Testis (tissue), 3 donors: Measurements from ENCODE around the gene CREBRF. TPM values are rescaled to one million over a fixed set of nuclear protein-coding genes. Genes with fewer than 3 reads are reported as not detected.
A peak's percentile ranks its signal among the peaks of the same experiment; 100 is the strongest.

Experiments
- DNase-seq: peaks from one replicate; pipeline ENCODE4 v3.0.0-alpha.2; 2019
- H3K27ac ChIP-seq, 2 donors: fragments of 200-600 bp; sonication (generic); one replicate each; pipeline ENCODE4 v1.5.1; 2019
- H3K27me3 ChIP-seq: fragments of 200-600 bp; sonication (generic); one replicate; pipeline ENCODE4 v1.5.1; 2019
- H3K36me3 ChIP-seq: fragments of 200-600 bp; sonication (generic); one replicate; pipeline ENCODE4 v1.5.1; 2017; ENCODE audit warnings: low read depth; ENCODE audit errors: missing control alignments
- H3K4me1 ChIP-seq: fragments of 200-600 bp; sonication (generic); one replicate; pipeline ENCODE4 v1.5.1; 2019
- H3K4me3 ChIP-seq, 2 donors: fragments of 200-600 bp; sonication (generic); one replicate each; pipeline ENCODE4 v1.5.1; 2017 to 2019
- H3K9me3 ChIP-seq: fragments of 200-600 bp; sonication (generic); one replicate; pipeline ENCODE4 v1.5.1; 2017
- POLR2A ChIP-seq: fragments of 450-650 bp; IDR thresholded peaks from one replicate; pipeline ENCODE4 v1.6.1; 2017; ENCODE audit warnings: antibody characterized with exemption, mild to moderate bottlenecking, moderate library complexity
- WGBS, 2 donors: methylation state at CpG; one replicate each; pipeline ENCODE4 v1.1.5; 2018; 5-methylcytosine and 5-hydroxymethylcytosine counted together
- intact Hi-C: fragments of 100-400 bp; cut with DNase I; formaldehyde crosslinking; loops from one replicate; pipeline ENCODE4 v1.15.1; 2023; ENCODE audit warnings: low total_unique reads
- polyA plus RNA-seq: library from polyadenylated mRNA; stranded (reverse); fragments of 350-450 nt; fragmentation: Illumina TruSeq; extraction: RNeasy Lipid Tissue Mini Kit (QIAGEN cat#74804); gene quantifications from one replicate; pipeline ENCODE4 v1.2.3, GENCODE V29; 2014; ENCODE audit warnings: low read depth, low replicate concordance; ENCODE audit not compliant: insufficient read depth
- total RNA-seq, 2 donors: library from RNA; depleted of rRNA; stranded (reverse); fragments of >200 nt; gene quantifications; one replicate each; pipeline ENCODE4 v1.2.3, GENCODE V29; 2016
- TF ChIP-seq, protein P1 (sequence below), 3 experiments: fragments of 450-650 bp in 2 of 3; fragments of 200-600 bp in 1 of 3; sonication (generic) in 1 of 3; IDR thresholded peaks; one replicate each; pipeline ENCODE4 v1.5.1; 2016 to 2019; ENCODE audit warnings: antibody characterized with exemption in 3 of 3, mild to moderate bottlenecking in 2 of 3, moderate library complexity in 1 of 3

Gene CREBRF
- total and polyA plus RNA-seq, 3 donors from 2014 or later: 24.2 to 58.4 (median 55.6) TPM

DNA sequence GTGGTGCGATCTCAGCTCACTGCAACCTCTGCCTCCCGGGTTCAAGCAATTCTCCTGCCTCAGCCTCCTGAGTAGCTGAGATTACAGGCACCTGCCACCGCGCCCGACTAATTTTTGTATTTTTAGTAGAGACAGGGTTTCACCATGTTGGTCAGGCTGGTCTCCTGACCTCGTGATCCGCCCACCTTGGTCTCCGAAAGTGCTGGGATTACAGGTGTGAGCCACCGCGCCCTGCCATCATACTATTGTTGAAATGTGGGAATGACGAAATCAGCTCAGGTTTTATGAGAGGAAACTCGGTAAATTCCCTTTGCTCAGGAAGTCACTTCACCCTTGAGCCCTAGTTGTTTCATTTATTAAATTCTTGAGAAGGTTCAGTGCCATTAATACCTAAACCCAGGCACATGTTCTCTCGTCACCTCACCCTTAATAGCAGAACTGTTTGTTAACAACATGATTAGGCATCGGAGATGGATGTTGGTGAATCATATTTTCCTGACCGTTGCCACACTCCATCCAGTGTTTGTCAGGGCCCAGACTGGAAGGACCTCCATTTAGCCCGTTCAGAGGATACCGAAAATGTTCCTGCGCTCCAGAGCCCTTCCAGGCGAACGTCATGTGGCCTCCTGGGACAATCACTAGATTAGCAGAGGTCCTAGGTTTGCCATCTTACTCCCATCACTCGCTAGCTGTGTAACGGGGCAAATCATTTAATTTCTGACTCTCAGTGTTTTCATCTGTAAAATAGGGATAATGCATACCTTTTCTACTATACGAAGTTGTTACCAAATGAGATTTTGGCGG, 20.0 kb upstream of the CREBRF start:
- Histone ChIP-seq H3K36me3 (no peaks in the 10 kb centered on the region), H3K27ac (peak overlapping the region in 1 of 2 donors; percentile 32), H3K4me1 (peaks cover 14% of the 10 kb centered on the region), H3K27me3 (no peaks in the 10 kb centered on the region), H3K4me3 (no peak overlapping the region), H3K9me3 (no peaks in the 10 kb centered on the region)
- no peak for DNase-seq
- no peak for TF ChIP-seq POLR2A
- TF ChIP-seq, protein P1, sequence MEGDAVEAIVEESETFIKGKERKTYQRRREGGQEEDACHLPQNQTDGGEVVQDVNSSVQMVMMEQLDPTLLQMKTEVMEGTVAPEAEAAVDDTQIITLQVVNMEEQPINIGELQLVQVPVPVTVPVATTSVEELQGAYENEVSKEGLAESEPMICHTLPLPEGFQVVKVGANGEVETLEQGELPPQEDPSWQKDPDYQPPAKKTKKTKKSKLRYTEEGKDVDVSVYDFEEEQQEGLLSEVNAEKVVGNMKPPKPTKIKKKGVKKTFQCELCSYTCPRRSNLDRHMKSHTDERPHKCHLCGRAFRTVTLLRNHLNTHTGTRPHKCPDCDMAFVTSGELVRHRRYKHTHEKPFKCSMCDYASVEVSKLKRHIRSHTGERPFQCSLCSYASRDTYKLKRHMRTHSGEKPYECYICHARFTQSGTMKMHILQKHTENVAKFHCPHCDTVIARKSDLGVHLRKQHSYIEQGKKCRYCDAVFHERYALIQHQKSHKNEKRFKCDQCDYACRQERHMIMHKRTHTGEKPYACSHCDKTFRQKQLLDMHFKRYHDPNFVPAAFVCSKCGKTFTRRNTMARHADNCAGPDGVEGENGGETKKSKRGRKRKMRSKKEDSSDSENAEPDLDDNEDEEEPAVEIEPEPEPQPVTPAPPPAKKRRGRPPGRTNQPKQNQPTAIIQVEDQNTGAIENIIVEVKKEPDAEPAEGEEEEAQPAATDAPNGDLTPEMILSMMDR (IDR thresholded peaks at IDR 0.05): no peak
- intact Hi-C loops: no loop called here
- WGBS, 2 donors: 87 to 90% methylated on average over 24 of the region's 24 CpGs

DNA sequence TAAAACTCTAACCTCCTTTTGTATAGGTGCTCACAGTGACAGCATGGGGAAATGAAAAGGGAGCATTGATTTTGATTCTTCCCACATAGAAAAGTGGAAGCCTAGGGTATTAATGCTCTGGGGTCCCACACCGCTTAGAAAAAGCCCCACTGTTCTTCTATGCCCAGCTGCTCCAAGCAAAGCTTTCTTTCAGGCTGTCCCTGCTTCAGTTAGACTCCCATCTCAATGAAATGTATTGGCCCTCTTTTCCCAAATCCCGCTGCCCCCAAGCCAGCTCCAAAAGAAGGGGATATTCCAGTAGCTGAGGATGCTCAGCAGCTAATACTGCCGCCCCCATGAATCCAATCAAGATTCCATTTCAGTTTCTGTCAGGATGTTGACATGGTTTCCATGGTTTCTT, 17.0 kb upstream of the CREBRF start:
- Histone ChIP-seq H3K4me1 (peaks cover 8% of the 10 kb centered on the region), H3K9me3 (no peaks in the 10 kb centered on the region), H3K27me3 (no peaks in the 10 kb centered on the region), H3K27ac (no peak overlapping the region), H3K4me3 (no peak overlapping the region), H3K36me3 (no peaks in the 10 kb centered on the region)
- intact Hi-C loops: no loop called here
- WGBS, 2 donors: 87 to 95% methylated on average over 3 of the region's 3 CpGs
- DNase-seq: no peak
- no peak for TF ChIP-seq POLR2A
- TF ChIP-seq, protein P1 (IDR thresholded peaks at IDR 0.05): no peak

DNA sequence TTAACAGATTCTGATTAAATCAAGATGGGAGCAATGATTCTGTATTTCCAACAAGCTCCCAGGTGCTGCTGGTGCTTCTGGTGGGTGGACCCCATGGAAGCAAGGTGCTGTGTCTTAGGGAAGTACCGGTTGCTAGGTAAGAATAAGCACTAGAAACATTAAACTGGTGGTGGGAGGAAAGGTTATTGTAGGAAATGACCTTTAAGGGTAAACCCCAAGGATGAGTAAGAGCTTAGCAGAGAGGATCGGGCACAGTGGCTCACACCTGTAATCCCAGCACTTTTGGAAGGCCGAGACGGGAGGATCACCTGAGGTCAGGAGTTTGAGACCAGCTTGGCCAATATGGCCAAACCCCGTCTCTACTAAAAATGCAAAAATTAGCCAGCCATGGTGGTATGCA, 16.2 kb upstream of the CREBRF start:
- TF ChIP-seq, protein P1 (IDR thresholded peaks at IDR 0.05): no peak
- TF ChIP-seq POLR2A: no peak
- Histone ChIP-seq H3K27ac (no peak overlapping the region), H3K27me3 (no peaks in the 10 kb centered on the region), H3K4me3 (no peak overlapping the region), H3K36me3 (no peaks in the 10 kb centered on the region), H3K9me3 (no peaks in the 10 kb centered on the region), H3K4me1 (peaks cover 4% of the 10 kb centered on the region)
- 95% methylated on average over 5 of the region's 5 CpGs for WGBS, 2 donors
- DNase-seq: peak; percentile 2
- intact Hi-C loops: no loop called here

DNA sequence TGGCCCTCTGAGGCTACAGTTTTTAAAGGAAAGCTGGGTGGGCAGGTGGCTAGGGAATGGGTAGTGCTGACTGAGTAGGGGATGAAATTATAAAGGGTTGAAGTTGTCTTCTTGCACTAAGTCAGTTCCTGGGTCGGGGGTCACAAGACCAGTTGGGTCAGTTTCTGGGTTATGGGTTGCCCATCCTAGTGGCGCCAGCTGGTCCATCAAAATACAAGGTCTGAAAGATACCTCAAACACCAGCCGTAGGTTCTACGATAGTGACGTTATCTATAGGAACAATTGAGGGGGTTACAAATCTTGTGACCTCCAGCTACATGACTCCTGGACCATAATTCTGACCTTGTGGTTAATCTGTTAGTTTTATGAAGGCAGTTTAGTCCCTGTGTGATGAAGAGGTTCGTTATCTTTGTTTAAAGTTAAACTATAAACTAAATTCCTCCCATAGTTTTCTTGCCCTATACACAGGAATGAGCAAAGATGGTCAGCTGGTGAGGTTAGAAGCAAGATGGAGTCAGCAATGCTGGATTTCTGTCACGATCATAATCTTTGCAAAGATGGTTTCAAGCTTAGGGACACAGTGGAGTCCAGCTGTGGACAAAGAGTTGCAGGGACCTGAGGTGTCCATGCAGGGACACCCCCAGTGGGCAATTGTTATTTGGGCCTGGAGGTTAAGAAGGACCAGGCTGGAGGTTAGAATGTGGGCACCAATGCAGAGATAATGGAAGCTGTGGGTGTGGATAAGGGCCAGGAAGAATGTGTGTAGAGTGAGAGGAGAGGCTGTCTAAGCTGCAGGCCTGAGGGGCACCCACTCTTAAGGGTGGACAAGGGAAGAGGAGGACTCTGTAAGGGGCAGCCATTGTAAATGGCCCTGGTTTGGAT, 14.0 kb upstream of the CREBRF start:
- Histone ChIP-seq H3K9me3 (no peaks in the 10 kb centered on the region), H3K4me3 (no peak overlapping the region), H3K27me3 (no peaks in the 10 kb centered on the region), H3K4me1 (no peaks in the 10 kb centered on the region), H3K27ac (no peak overlapping the region), H3K36me3 (no peaks in the 10 kb centered on the region)
- TF ChIP-seq, protein P1 (IDR thresholded peaks at IDR 0.05): no peak
- no peak for TF ChIP-seq POLR2A
- intact Hi-C loops: no loop called here
- 82 to 87% methylated on average over 7 of the region's 7 CpGs for WGBS, 2 donors
- peak; percentile 3 for DNase-seq
